IMR-90 (cell line): ENCODE measurements around the gene CREB5. TPM values are rescaled to one million over a fixed set of nuclear protein-coding genes. Genes with fewer than 3 reads are reported as not detected.

Source experiments
- ATAC-seq: fragments of 200-7000 bp; cut with Tn5 transposase; 2 replicates; pipeline ENCODE4 v1.9.1; 2020; ENCODE audit warnings: low read depth, mild to moderate bottlenecking, moderate library complexity
- BruUV-seq: library from RNA; stranded (reverse); fragments of 400-500 nt; replicated peaks from 2 replicates; lab custom pipeline; 2021; lab: Mats Ljungman, UMichigan
- CTCF ChIA-PET: fragments of 300-600 bp; formaldehyde crosslinking; extraction: SDS; loops from one replicate; lab custom pipeline; 2021; ENCODE audit warnings: antibody characterized with exemption; lab: Yijun Ruan, JAX
- POLR2A ChIA-PET: fragments of 300-600 bp; sonication (Branson Sonifier 250); formaldehyde crosslinking; loops from one replicate; lab custom pipeline; 2022; ENCODE audit warnings: antibody characterized with exemption; ENCODE audit not compliant: unreplicated experiment; lab: Charles Lee
- DNase-seq: peaks from one replicate; pipeline ENCODE4 v3.0.0; 2013
- H2AFZ ChIP-seq: replicated peaks from 2 replicates; pipeline ENCODE3; 2013; ENCODE audit warnings: low read length, mild to moderate bottlenecking; ENCODE audit not compliant: poor library complexity
- H2AK5ac ChIP-seq: 2 replicates; pipeline ENCODE4 v1.6.1; 2013; ENCODE audit warnings: low read depth, low read length, inconsistent platforms
- H2AK9ac ChIP-seq: replicated peaks from 2 replicates; pipeline ENCODE3; 2013; ENCODE audit warnings: mild to moderate bottlenecking, low read depth, low read length, moderate library complexity; ENCODE audit not compliant: poor library complexity
- H2BK120ac ChIP-seq: 2 replicates; pipeline ENCODE4 v1.6.1; 2013; ENCODE audit warnings: low read depth, low read length, inconsistent platforms
- H2BK15ac ChIP-seq: 3 replicates; pipeline ENCODE4 v1.6.1; 2013; ENCODE audit warnings: low read depth, low read length, inconsistent platforms
- H2BK20ac ChIP-seq: 2 replicates; pipeline ENCODE4 v1.6.1; 2013; ENCODE audit warnings: low read depth, mild to moderate bottlenecking, inconsistent platforms, low read length, moderate library complexity
- H2BK5ac ChIP-seq: 2 replicates; pipeline ENCODE4 v1.6.1; 2013; ENCODE audit warnings: mild to moderate bottlenecking, low read depth, low read length, inconsistent platforms; ENCODE audit not compliant: poor library complexity, severe bottlenecking
- H3K14ac ChIP-seq: replicated peaks from 2 replicates; pipeline ENCODE4 v1.6.1; 2013; ENCODE audit warnings: low read depth, low read length, inconsistent platforms
- H3K18ac ChIP-seq: 2 replicates; pipeline ENCODE4 v1.6.1; 2013; ENCODE audit warnings: low read depth, low read length, control low read depth
- H3K23ac ChIP-seq: 2 replicates; pipeline ENCODE4 v1.6.1; 2013; ENCODE audit warnings: low read depth, low read length, inconsistent platforms
- H3K27ac ChIP-seq: 2 replicates; pipeline ENCODE4 v1.5.1; 2013; ENCODE audit warnings: mild to moderate bottlenecking, control low read depth, low read length; ENCODE audit not compliant: insufficient read depth
- H3K27me3 ChIP-seq: 2 replicates; pipeline ENCODE4 v1.6.1; 2013; ENCODE audit warnings: low read length; ENCODE audit not compliant: control insufficient read depth, insufficient read depth
- H3K36me3 ChIP-seq: 2 replicates; pipeline ENCODE4 v1.6.1; 2013; ENCODE audit warnings: low read length, mixed read lengths; ENCODE audit not compliant: control insufficient read depth, insufficient read depth
- H3K4ac ChIP-seq: 2 replicates; pipeline ENCODE4 v1.6.1; 2013; ENCODE audit warnings: low read depth, low read length, inconsistent platforms
- H3K4me1 ChIP-seq: 2 replicates; pipeline ENCODE4 v1.6.1; 2013; ENCODE audit warnings: low read length, mixed read lengths; ENCODE audit not compliant: control insufficient read depth, insufficient read depth
- H3K4me2 ChIP-seq: 2 replicates; pipeline ENCODE4 v1.6.1; 2013; ENCODE audit warnings: low read depth, mild to moderate bottlenecking, control low read depth, low read length, moderate library complexity
- H3K4me3 ChIP-seq: 2 replicates; pipeline ENCODE4 v1.5.1; 2013; ENCODE audit warnings: low read depth, mild to moderate bottlenecking, control low read depth, low read length, moderate library complexity; ENCODE audit not compliant: insufficient read depth
- H3K56ac ChIP-seq: 2 replicates; pipeline ENCODE4 v1.6.1; 2013; ENCODE audit warnings: low read length, inconsistent platforms; ENCODE audit not compliant: insufficient read depth; ENCODE audit errors: extremely low read depth
- H3K79me1 ChIP-seq, 2 experiments: 2 replicates each; pipeline ENCODE4 v1.6.1; 2013; ENCODE audit warnings: low read length in 2 of 2, inconsistent platforms in 1 of 2, low read depth in 1 of 2
- H3K9ac ChIP-seq: 2 replicates; pipeline ENCODE4 v1.6.1; 2013; ENCODE audit warnings: low read depth, low read length, control low read depth
- H3K9me1 ChIP-seq: 2 replicates; pipeline ENCODE4 v1.6.1; 2013; ENCODE audit warnings: low read length, inconsistent platforms; ENCODE audit not compliant: insufficient read depth
- H3K9me3 ChIP-seq: 2 replicates; pipeline ENCODE4 v1.6.1; 2013; ENCODE audit warnings: low read length; ENCODE audit not compliant: control insufficient read depth, insufficient read depth
- H4K20me1 ChIP-seq: 2 replicates; pipeline ENCODE4 v1.6.1; 2013; ENCODE audit warnings: low read length, inconsistent platforms; ENCODE audit not compliant: insufficient read depth
- H4K5ac ChIP-seq: 2 replicates; pipeline ENCODE4 v1.6.1; 2013; ENCODE audit warnings: mild to moderate bottlenecking, low read depth, low read length, control low read depth
- H4K8ac ChIP-seq, 2 experiments: 2 replicates each; pipeline ENCODE4 v1.6.1; 2013; ENCODE audit warnings: low read depth in 2 of 2, low read length in 2 of 2, control low read depth in 1 of 2, inconsistent platforms in 1 of 2
- H4K91ac ChIP-seq: 2 replicates; pipeline ENCODE4 v1.6.1; 2013; ENCODE audit warnings: low read depth, low read length, inconsistent platforms; ENCODE audit not compliant: insufficient read depth
- CEBPB ChIP-seq: IDR thresholded peaks from 2 replicates; pipeline ENCODE4 v1.6.1; 2012; ENCODE audit warnings: low read depth, low read length, improper control_type of control experiment
- POLR2A ChIP-seq: IDR thresholded peaks from 2 replicates; pipeline ENCODE4 v1.6.1; 2012; ENCODE audit warnings: mild to moderate bottlenecking, low read depth, low read length
- RAD21 ChIP-seq: IDR thresholded peaks from 2 replicates; pipeline ENCODE4 v1.6.1; 2012; ENCODE audit warnings: low read length, improper control_type of control experiment
- USF2 ChIP-seq: fragments of 150-350 bp; IDR thresholded peaks from 2 replicates; pipeline ENCODE4 v1.6.1; 2017; ENCODE audit warnings: mild to moderate bottlenecking, antibody characterized with exemption, low read length, low read depth
- WGBS, 2 experiments: methylation state at CpG; one replicate each; pipeline versions ENCODE4 v1.1.5 to v1.1.7; 2013; ENCODE audit warnings: missing lambda C conversion rate in 2 of 2; ENCODE audit not compliant: insufficient read length in 1 of 2; ENCODE audit errors: extremely low coverage in 2 of 2; 5-methylcytosine and 5-hydroxymethylcytosine counted together
- dilution Hi-C: fragments of 300-500 bp; cut with HindIII; formaldehyde crosslinking; loops from one replicate; pipeline ENCODE4 v1.14.3; 2018; ENCODE audit warnings: low sequenced_read_pairs; ENCODE audit not compliant: unreplicated experiment
- in situ Hi-C: fragments of 300-500 bp; cut with MboI; formaldehyde crosslinking; loops from 3 replicates; pipeline ENCODE4 v1.14.3; 2019; ENCODE audit warnings: low sequenced_read_pairs, inconsistent platforms, mixed read lengths
- intact Hi-C: fragments of 100-400 bp; cut with micrococcal nuclease; formaldehyde crosslinking; loops from 2 replicates; pipeline ENCODE4 v1.10.0; 2022
- polyA plus RNA-seq, 3 experiments: library from polyadenylated mRNA; depleted of rRNA; stranded (reverse); fragments of >200 nt; gene quantifications; 2 replicates each; pipeline ENCODE4 v1.2.3, GENCODE V29; 2012; ENCODE audit warnings: low replicate concordance in 1 of 3
- total RNA-seq: library from RNA; depleted of rRNA; stranded (reverse); fragments of >200 nt; gene quantifications from 2 replicates; pipeline ENCODE4 v1.2.3, GENCODE V29; 2012

Gene CREB5
- total and polyA plus RNA-seq, 2 of the 4 experiments (the other 2 are of a cell fraction) = 7.3 to 13.1 TPM

GRCh38 chr7:28564033-28564432 lies 151.7 kb downstream of the CREB5 start:
- no peak overlapping the region for H2BK15ac ChIP-seq
- no peak overlapping the region for H3K4me3 ChIP-seq
- no peak overlapping the region for H3K4me2 ChIP-seq
- H2BK5ac ChIP-seq = no peak overlapping the region
- H3K18ac ChIP-seq = no peak overlapping the region
- H3K9me3 ChIP-seq = no peaks in the 10 kb centered on the region
- no peak for ATAC-seq
- no peak overlapping the region for H2AFZ ChIP-seq
- 0 out of 4 replicates have a peak, but pooled peaks cover 0 to 3% of the 10 kb centered on the region in 2 experiments for H3K79me1 ChIP-seq
- no peaks in the 10 kb centered on the region for H3K27me3 ChIP-seq
- POLR2A ChIA-PET = no interaction called here
- no peak overlapping the region for H3K27ac ChIP-seq
- H4K5ac ChIP-seq = no peak overlapping the region
- no CpG with 5 or more reads among the region's 3 CpGs for WGBS, 2 experiments
- H2BK20ac ChIP-seq = no peak overlapping the region
- dilution Hi-C loops = no loop called here
- no peaks in the 10 kb centered on the region for H3K4me1 ChIP-seq
- H2AK5ac ChIP-seq = no peak overlapping the region
- H4K20me1 ChIP-seq = no peaks in the 10 kb centered on the region
- no peaks in the 10 kb centered on the region for H3K9me1 ChIP-seq
- no peak for TF ChIP-seq USF2
- no peak for TF ChIP-seq POLR2A
- TF ChIP-seq RAD21 = no peak
- TF ChIP-seq CEBPB = 0 out of 2 replicates have a peak, but pooled peaks have one; percentile 6
- no peak overlapping the region for H3K9ac ChIP-seq
- DNase-seq = no peak
- no peak overlapping the region for H2AK9ac ChIP-seq
- no peaks in the 10 kb centered on the region for H3K36me3 ChIP-seq
- in situ Hi-C loops = no loop called here
- H3K4ac ChIP-seq = no peak overlapping the region
- no peak overlapping the region for H3K56ac ChIP-seq
- no TSS peak for BruUV-seq
- H3K23ac ChIP-seq = no peak overlapping the region
- H4K8ac ChIP-seq = no peak overlapping the region
- H4K91ac ChIP-seq = no peak overlapping the region
- intact Hi-C loops = no loop called here
- H3K14ac ChIP-seq = no peak overlapping the region
- CTCF ChIA-PET = no interaction called here
- no peak overlapping the region for H2BK120ac ChIP-seq
